ENCODE measurements around the gene DMAP1.
"Not testable (repeated sequence)": the region's sequence is repeated elsewhere in the genome, so short reads cannot be mapped to it uniquely, and the experiment has no call there.

DMAP1 gene

DNA sequence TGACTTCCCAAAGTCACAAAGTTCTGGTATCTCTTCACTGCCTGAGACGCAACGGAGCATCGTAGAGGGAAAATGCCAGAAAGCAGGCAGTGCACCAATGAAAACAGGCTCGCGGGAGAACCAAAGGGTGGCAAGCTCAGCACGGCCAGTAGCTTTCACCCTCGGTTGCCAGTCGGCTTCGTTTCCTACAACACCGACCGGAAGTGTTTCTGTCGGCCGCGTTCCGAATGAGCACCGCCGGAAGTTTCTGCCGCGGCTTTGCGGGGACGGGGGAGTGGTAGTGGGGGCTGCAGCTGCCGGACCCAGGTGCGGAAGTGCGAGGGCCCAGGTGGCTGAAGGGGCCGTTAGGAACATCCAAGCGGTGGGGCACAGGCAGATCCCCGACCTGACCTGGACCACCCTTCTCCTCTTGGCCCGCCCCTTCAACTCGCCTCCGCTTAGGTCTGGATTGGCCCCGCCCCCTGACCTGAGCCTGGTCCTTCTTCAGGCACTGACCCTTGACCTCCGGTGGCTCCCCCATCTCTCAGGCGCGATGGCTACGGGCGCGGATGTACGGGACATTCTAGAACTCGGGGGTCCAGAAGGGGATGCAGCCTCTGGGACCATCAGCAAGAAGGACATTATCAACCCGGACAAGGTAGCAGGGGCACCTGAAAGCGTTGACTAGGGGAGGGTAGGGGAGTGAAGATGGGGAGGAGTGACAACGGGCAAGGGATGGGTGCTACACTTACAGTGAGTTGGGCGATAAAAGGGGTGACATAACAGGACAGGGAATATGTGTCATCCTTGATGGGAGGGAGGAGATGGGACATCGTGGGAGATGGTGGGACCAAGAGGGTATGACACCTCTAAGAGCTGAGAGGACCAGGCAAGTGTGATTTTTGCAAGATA is at the start of gene DMAP1:
Gene DMAP1 (plus strand): TSS at position 250 of the 891 bp plus-strand sequence. CDS start 283 bp downstream, at position 533.
- DNase-seq, result peak; percentile 84

- DNase-seq, result no peak
Observed at GRCh38 chr1:44168520-44169098, 44.7 kb upstream of the DMAP1 start.

DNA sequence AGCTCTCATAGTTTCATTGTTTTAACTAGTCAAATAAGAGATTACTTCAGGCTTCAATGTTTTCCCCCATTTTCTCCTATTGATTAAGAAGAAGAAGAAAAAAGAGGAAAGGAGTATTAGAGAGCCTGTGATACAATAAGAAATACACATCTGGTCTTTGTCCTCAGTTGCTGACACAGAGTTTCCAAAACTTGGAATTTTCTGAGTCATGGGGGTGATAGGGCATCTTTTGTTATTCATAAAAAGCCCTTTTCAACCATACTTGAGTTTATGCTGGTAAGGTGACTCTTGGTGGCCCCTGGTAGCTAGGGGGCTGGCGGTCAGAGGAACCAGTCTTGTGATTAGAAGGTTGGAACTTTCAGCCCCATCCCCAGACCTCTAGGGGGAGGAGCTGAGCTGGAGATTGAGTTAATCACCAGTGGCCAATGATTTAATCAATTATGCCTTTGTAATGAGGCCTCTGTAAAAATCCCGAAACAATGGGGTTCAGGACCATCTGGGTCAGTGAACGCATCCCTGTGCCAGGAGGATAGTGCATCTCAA is 42.9 kb upstream of the DMAP1 start:
- DNase-seq, result no peak

GRCh38 chr1:44174630-44175029 is 38.6 kb upstream of the DMAP1 start:
- no peak for DNase-seq

DNA sequence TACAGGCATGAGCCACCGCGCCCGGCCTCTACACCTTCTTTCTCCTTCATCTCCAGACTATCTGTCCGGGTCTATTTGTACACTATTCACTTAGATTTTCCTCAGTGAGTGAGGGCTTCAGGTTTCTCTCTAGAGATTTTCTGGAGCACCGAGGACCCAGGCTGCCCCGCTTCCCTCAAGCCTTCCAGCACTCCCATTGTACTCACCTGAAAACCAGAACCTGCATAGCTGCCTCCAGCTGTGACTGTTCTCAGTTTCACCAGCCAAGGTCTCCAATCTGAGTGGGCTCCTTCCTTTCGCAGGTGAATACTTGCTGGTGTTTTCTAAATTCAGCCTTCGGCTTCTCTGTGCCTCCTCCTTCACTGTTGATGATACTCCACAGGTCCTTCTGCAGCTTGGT is 12.9 kb upstream of the DMAP1 start:
- DNase-seq, result no peak

DNA sequence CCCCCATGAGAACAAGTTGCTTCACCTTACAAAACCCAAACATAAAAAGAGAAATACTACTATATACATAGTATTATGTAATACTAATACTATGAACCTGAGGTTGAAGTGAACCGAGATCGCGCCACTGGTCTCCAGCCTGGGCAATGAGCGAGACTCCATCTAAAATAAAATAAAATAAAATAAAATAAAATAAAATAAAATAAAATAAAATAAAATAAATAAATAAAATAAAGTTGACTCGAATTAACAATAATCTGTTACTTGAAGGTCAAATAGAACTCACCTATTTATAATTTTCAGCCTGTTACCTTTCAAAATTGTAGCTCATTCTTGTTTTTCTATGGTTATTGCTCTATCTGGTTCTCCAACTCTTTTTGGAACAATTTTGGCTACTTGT is 6.7 kb upstream of the DMAP1 start:
- not testable (repeated sequence) for DNase-seq

GRCh38 chr1:44208226-44208625 is 5.0 kb upstream of the DMAP1 start:
- DNase-seq, result no peak

DNA sequence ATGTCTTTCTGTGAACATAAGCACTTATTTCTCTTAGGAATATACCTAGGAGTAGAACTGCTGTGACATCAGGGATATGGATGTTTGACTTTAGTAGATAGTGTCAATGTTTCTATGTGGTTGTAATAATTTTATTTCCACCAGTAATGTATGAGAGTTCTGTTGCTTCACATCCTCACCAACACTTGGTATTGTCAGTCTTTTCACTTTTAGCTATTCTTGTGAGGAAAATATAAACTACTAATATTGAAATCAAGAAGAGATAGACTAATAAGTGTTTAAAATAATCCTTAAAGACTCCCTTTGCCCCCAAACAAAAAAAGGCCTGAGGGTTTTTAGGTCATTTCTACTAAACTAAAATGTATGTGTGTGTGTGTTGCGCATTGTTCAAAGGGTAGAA is 2.7 kb upstream of the DMAP1 start:
- no peak for DNase-seq

- DNase-seq, result no peak
Observed at GRCh38 chr1:44212355-44213221, 683 bp upstream of the DMAP1 start.

GRCh38 chr1:44217809-44218410 is 4.6 kb downstream of the DMAP1 start:
- peak; percentile 54 for DNase-seq

DNA sequence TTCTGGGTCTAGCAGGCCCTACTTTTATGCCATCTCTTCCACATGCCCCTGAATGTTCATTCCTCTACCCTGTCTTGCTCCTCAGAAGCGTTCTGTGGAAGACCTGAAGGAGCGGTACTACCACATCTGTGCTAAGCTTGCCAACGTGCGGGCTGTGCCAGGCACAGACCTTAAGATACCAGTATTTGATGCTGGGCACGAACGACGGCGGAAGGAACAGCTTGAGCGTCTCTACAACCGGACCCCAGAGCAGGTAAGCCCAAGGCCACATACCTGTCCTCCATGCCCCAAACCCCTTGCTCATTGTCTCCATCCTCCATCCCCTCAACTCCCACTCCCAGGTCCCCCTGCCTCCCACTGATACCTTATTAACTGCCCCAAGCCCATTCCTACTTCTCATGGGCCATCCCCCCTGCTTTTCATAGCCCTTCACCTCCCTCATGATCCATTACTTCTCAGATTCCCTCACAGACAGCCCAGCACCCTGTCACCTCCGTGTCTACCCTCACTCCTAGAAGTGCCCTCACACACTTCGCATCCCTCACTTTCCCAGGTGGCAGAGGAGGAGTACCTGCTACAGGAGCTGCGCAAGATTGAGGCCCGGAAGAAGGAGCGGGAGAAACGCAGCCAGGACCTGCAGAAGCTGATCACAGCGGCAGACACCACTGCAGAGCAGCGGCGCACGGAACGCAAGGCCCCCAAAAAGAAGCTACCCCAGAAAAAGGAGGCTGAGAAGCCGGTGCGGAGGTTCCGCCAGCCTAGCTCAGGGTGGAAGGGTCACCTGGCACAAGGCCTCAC is 5.4 kb downstream of the DMAP1 start:
- no peak for DNase-seq

GRCh38 chr1:44219301-44219626 is 6.0 kb downstream of the DMAP1 start:
- no peak for DNase-seq

GRCh38 chr1:44220001-44220751 is 6.9 kb downstream of the DMAP1 start:
- no peak for DNase-seq

DNA sequence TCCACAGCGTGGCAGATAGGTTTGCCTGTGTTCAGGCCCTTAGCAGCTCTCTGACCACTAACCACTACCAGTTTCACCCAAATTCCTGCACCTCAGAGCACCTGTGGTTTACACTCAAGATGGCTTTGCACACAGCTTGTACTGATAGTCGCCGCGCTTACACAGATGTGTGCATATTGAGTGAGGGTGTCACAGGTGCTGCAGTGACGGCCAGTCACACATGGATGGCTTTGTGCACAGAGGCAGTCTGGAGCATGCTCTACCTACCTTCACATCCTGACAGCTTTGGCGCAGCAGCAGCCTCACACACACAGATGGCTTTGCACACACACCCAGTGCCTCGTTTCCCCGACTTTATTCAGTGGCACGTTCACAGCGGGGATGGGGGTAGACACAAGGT is 7.5 kb downstream of the DMAP1 start:
- DNase-seq, result no peak

DNA sequence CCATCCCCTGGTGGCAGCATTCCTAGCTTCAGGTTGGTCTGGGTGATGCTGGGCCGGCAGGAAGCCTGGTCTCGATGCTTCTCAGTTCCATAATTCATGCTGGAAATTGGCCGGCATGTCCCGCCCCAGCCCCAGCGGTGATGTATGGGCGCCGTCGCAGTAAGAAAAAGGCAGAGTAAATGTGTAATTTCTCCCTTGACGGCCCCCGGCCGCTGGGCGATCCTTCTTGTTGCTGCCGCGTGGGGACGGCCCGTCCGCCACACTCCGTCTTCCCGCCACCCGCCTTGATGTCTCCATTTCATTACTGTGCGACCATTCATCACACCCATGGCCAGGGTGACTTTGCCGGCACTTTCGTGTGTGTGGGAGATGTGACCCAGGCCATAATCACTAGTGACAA is 8.5 kb downstream of the DMAP1 start:
- DNase-seq, result no peak

- no peak for DNase-seq
Observed at GRCh38 chr1:44222397-44223186, 9.3 kb downstream of the DMAP1 start.

GRCh38 chr1:44223187-44223610 is 9.9 kb downstream of the DMAP1 start:
- no peak for DNase-seq

GRCh38 chr1:44225761-44226160 is 12.5 kb downstream of the DMAP1 start:
- no peak for DNase-seq

GRCh38 chr1:44227211-44227610 is 13.9 kb downstream of the DMAP1 start:
- no peak for DNase-seq

DNA sequence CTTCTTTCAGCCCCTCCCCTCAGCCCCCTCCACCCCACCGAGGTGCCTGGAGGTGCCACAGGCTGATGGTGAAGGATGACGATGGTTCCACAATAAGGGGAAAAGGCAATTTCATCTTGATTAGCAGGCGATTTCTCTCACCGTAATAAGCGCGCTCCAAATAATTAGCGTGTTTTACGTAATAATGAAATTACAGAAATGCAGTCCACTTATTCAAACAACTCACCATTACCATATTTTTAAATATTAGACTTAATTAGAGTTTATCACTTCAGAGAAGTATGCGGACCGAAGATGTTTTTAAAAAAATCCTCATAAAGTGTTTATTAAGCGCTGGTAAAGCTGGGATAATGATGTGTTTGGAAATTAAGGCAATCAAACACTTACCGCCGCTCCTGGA is 14.9 kb downstream of the DMAP1 start:
- DNase-seq, result no peak

Measured in fibroblast of skin of right quadriceps (primary cell).